Subcutaneous adipose tissue (tissue), 4 donors: ENCODE results near the gene RASGRP3. TPM values are rescaled to one million over a fixed set of nuclear protein-coding genes. Genes with fewer than 3 reads are reported as not detected.

Source experiments
- total RNA-seq, 4 donors: library from RNA; depleted of rRNA; stranded (reverse); fragments of >200 nt; gene quantifications; one replicate each; pipeline ENCODE4 v1.1.0, GENCODE V29; 2016
- TF ChIP-seq, protein P1 (sequence below): fragments of 450-650 bp; IDR thresholded peaks from one replicate; pipeline ENCODE4 v1.5.1; 2016; ENCODE audit warnings: low read depth, mild to moderate bottlenecking, control low read depth, antibody characterized with exemption, moderate library complexity

Gene RASGRP3
- total RNA-seq, 4 donors from 2014 or later: 9.5 to 63.9 (median 33.2) TPM

- TF ChIP-seq, protein P1, sequence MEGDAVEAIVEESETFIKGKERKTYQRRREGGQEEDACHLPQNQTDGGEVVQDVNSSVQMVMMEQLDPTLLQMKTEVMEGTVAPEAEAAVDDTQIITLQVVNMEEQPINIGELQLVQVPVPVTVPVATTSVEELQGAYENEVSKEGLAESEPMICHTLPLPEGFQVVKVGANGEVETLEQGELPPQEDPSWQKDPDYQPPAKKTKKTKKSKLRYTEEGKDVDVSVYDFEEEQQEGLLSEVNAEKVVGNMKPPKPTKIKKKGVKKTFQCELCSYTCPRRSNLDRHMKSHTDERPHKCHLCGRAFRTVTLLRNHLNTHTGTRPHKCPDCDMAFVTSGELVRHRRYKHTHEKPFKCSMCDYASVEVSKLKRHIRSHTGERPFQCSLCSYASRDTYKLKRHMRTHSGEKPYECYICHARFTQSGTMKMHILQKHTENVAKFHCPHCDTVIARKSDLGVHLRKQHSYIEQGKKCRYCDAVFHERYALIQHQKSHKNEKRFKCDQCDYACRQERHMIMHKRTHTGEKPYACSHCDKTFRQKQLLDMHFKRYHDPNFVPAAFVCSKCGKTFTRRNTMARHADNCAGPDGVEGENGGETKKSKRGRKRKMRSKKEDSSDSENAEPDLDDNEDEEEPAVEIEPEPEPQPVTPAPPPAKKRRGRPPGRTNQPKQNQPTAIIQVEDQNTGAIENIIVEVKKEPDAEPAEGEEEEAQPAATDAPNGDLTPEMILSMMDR: no peak
Measured at GRCh38 chr2:33570681-33571080, 94.2 kb downstream of the RASGRP3 start.

- TF ChIP-seq, protein P1: no peak
Measured at GRCh38 chr2:33573657-33574056, 97.2 kb downstream of the RASGRP3 start.

DNA sequence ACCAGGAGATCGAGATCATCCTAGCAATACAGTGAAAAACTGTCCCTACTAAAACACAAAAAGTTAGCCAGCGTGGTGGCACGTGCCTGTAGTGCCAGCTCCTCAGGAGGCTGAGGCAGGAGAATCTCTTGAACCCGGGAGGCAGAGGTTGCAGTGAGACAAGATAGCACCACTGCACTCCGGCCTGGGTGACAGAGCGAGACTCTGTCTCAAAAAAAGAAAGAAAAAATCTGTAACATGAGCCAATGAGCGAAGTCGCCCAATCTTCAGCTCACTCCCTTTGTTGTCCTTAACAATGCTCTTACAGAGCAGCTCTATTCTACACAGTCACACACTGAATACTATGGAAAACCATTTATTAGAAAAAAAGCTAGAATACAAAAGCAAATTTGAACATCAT lies 100.6 kb downstream of the RASGRP3 start:
- TF ChIP-seq, protein P1: no peak

GRCh38 chr2:33577668-33578067 lies 101.2 kb downstream of the RASGRP3 start:
- TF ChIP-seq, protein P1: no peak

GRCh38 chr2:33579227-33579626 lies 102.8 kb downstream of the RASGRP3 start:
- TF ChIP-seq, protein P1: no peak

DNA sequence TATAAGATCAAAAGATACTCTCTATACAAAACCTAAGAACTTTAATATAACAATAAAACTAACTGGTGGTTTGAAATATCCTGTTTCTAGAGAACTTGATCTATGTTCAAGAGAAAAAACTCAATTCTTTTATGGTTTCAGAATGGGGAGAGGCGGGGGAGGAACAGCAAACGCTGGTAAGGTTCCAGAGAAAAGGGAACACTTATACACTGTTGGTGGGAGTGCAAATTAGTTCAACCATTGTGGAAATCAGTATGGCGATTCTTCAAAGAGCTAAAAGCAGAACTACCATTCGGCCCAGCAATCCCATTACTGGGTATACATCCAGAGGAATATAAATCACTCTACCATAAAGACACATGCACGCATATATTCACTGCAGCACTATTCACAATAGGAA lies 105.4 kb downstream of the RASGRP3 start:
- TF ChIP-seq, protein P1: no peak

DNA sequence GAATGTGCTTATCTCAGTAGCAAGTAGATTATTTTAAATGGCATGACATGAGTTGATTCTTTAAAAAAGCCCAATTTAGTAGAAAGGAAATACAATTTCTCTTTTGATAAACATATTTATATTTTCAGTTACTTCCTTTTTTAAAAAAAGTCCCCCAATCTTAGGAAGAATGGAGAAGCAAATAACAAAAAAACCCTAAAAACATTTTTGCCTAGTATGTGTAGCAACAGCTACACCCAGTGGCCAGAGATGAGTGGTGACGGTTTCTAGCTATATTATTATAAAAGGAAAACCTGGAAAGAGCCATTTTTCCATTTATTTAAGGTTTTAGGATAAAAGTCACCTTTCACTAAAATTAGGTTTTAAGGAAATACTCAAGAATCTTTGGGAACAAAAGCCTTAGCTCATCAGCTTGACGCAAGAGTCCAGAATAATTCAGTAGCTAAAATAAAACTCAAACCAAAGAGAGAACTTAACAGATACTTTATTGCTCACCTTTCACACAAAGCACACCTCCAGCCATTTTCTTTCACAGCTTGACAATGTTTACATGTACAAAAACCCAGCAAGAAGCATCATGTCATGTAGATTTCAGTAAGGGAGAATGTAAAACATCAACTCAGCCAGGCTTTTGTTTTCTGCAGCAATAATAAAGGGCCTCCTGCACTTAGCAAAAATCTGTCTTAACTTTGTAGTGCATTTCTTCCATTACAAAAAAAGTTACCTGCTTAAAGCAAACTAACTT lies 106.9 kb downstream of the RASGRP3 start:
- TF ChIP-seq, protein P1: no peak
